Measurements from ENCODE around the gene FAM20A. TPM values are rescaled to one million over a fixed set of nuclear protein-coding genes. Genes with fewer than 3 reads are reported as not detected.

The FAM20A gene
- total RNA-seq, 1 donor from 2014 or later = 0.14 TPM

- FAIRE-seq = no peak
- Mint-ChIP-seq H3K4me3 (ENCODE audit: unreplicated experiment) (no peak overlapping the region), H3K4me1 (ENCODE audit: low read depth, unreplicated experiment) (no peaks in the 10 kb centered on the region), H3K36me3 (ENCODE audit: low read depth, unreplicated experiment) (peaks cover 9% of the 10 kb centered on the region), H3K27me3 (ENCODE audit: low read depth, unreplicated experiment) (no peaks in the 10 kb centered on the region), H3K27ac (ENCODE audit: unreplicated experiment) (no peak overlapping the region), H3K9me3 (ENCODE audit: unreplicated experiment) (no peaks in the 10 kb centered on the region)
- Histone ChIP-seq H3K4me1 (ENCODE audit: insufficient read depth, low read length) (no peaks in the 10 kb centered on the region), H3K79me2 (ENCODE audit: insufficient read depth, low read length) (peaks cover 4% of the 10 kb centered on the region), H3K4me3 (ENCODE audit: insufficient read depth, low read depth, low read length) (no peak overlapping the region), H3K9ac (ENCODE audit: low read length) (no peak overlapping the region), H3K36me3 (ENCODE audit: insufficient read depth, low read length) (peaks cover 31% of the 10 kb centered on the region), H3K27me3 (ENCODE audit: insufficient read depth, low read length) (no peaks in the 10 kb centered on the region), H3K4me2 (ENCODE audit: low read length) (no peak overlapping the region), H4K20me1 (ENCODE audit: insufficient read depth, low read length) (peaks cover 36% of the 10 kb centered on the region), H2AFZ (ENCODE audit: low read depth, low read length) (no peak overlapping the region), H3K27ac (ENCODE audit: low read depth, low read length) (no peak overlapping the region), H3K9me3 (ENCODE audit: insufficient read depth, low read depth, low read length) (no peaks in the 10 kb centered on the region)
- DNase-seq (ENCODE audit: low read depth) = no peak
- no peak for TF ChIP-seq EZH2 (IDR thresholded peaks at IDR 0.05; ENCODE audit: insufficient read depth, low read length)
- TF ChIP-seq, protein P1, sequence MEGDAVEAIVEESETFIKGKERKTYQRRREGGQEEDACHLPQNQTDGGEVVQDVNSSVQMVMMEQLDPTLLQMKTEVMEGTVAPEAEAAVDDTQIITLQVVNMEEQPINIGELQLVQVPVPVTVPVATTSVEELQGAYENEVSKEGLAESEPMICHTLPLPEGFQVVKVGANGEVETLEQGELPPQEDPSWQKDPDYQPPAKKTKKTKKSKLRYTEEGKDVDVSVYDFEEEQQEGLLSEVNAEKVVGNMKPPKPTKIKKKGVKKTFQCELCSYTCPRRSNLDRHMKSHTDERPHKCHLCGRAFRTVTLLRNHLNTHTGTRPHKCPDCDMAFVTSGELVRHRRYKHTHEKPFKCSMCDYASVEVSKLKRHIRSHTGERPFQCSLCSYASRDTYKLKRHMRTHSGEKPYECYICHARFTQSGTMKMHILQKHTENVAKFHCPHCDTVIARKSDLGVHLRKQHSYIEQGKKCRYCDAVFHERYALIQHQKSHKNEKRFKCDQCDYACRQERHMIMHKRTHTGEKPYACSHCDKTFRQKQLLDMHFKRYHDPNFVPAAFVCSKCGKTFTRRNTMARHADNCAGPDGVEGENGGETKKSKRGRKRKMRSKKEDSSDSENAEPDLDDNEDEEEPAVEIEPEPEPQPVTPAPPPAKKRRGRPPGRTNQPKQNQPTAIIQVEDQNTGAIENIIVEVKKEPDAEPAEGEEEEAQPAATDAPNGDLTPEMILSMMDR (IDR thresholded peaks at IDR 0.05; ENCODE audit: insufficient read depth, low read depth, low read length) = no peak
Measured at GRCh38 chr17:68535922-68536321, 65.2 kb downstream of the FAM20A start.

DNA sequence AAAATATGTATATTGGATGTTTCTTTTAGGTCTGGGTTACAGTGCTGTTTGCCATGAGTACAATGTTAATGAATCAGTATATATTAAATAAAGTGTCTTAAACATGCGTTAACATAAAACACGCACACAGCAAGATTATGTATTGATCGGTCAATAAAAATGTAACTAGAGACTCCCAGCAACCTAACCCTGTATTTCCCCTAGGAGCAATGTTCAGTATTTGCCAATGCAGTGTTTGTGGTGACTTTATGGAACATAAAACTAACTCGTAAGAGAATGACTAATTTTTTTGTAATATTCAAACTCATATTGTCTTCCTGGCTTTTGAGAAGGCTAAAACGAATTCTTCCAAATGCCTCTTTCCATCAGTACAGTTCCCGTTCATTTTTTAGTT is 66.5 kb downstream of the FAM20A start:
- no peak overlapping the region for H3K27ac Mint-ChIP-seq (ENCODE audit: unreplicated experiment)

More for the DNA sequence above, 66.5 kb downstream of the FAM20A start:
- H2AFZ ChIP-seq (ENCODE audit: low read depth, low read length) = no peak overlapping the region
- H3K9me3 Mint-ChIP-seq (ENCODE audit: unreplicated experiment) = no peaks in the 10 kb centered on the region
- H3K36me3 Mint-ChIP-seq (ENCODE audit: low read depth, unreplicated experiment) = peaks cover 7% of the 10 kb centered on the region
- H4K20me1 ChIP-seq (ENCODE audit: insufficient read depth, low read length) = peaks cover 43% of the 10 kb centered on the region
- no peak overlapping the region for H3K27ac ChIP-seq (ENCODE audit: low read depth, low read length)
- H3K27me3 Mint-ChIP-seq (ENCODE audit: low read depth, unreplicated experiment) = no peaks in the 10 kb centered on the region
- H3K4me1 Mint-ChIP-seq (ENCODE audit: low read depth, unreplicated experiment) = no peaks in the 10 kb centered on the region
- no peak overlapping the region for H3K4me2 ChIP-seq (ENCODE audit: low read length)
- FAIRE-seq (no peak), DNase-seq (ENCODE audit: low read depth) (no peak)
- TF ChIP-seq EZH2 (IDR thresholded peaks at IDR 0.05; ENCODE audit: insufficient read depth, low read length) = no peak
- TF ChIP-seq, protein P1 (IDR thresholded peaks at IDR 0.05; ENCODE audit: insufficient read depth, low read depth, low read length) = no peak
- H3K79me2 ChIP-seq (ENCODE audit: insufficient read depth, low read length) = peaks cover 4% of the 10 kb centered on the region
- no peaks in the 10 kb centered on the region for H3K27me3 ChIP-seq (ENCODE audit: insufficient read depth, low read length)
- H3K4me3 Mint-ChIP-seq (ENCODE audit: unreplicated experiment) = no peak overlapping the region
- H3K9me3 ChIP-seq (ENCODE audit: insufficient read depth, low read depth, low read length) = no peaks in the 10 kb centered on the region
- H3K4me1 ChIP-seq (ENCODE audit: insufficient read depth, low read length) = no peaks in the 10 kb centered on the region
- peaks cover 43% of the 10 kb centered on the region for H3K36me3 ChIP-seq (ENCODE audit: insufficient read depth, low read length)
- H3K9ac ChIP-seq (ENCODE audit: low read length) = no peak overlapping the region
- no peak overlapping the region for H3K4me3 ChIP-seq (ENCODE audit: insufficient read depth, low read depth, low read length)
